GM12875 (cell line): ENCODE data around the gene TEX264.

Experiments used
- H3K4me3 ChIP-seq: one replicate; pipeline ENCODE4 v1.5.1; 2011; ENCODE audit warnings: low read depth, low read length, control low read depth
- TF ChIP-seq, protein P1 (sequence below): IDR thresholded peaks from 2 replicates; pipeline ENCODE4 v1.5.1; 2011; ENCODE audit warnings: low read depth, mild to moderate bottlenecking, control low read depth, inconsistent platforms, low read length, moderate library complexity, borderline replicate concordance; ENCODE audit not compliant: insufficient read depth

The TEX264 gene

DNA sequence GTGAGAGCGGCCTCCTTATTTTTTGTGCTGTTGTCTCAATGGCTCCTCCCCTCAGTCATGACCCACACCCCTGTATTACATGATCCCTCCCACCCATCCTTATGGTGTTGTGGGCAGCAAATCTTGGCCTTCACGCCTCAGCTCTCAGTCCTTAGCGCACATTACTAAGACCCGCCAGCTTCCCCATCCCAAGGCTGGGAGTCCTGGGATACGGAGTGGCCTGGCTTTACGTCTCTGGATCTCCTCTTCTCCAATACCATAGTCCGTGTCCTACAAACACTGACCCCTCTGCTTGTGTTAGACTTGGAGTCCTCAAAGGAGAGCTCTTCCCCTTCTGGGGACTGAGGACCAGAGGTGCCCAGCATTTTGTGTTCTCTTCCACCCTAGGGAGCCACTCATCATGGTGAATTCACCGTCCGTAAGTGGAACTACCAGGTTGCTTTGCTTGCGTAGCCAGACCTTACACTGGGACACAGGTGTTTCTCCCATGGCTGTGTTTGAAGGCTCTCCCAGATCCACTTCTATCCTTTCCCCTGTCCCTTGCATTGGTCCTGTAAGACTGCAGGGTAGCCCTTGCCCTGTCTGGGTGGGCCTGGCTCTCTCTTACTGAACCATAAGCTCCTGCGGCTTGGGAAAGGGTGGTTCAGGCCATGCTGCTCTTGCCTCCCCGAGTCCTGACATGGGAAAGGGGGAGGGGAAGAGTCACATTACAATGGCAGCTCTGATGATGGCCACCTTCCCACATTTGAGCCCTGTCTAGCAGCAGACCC lies 49.4 kb downstream of the TEX264 start:
- TF ChIP-seq, protein P1, sequence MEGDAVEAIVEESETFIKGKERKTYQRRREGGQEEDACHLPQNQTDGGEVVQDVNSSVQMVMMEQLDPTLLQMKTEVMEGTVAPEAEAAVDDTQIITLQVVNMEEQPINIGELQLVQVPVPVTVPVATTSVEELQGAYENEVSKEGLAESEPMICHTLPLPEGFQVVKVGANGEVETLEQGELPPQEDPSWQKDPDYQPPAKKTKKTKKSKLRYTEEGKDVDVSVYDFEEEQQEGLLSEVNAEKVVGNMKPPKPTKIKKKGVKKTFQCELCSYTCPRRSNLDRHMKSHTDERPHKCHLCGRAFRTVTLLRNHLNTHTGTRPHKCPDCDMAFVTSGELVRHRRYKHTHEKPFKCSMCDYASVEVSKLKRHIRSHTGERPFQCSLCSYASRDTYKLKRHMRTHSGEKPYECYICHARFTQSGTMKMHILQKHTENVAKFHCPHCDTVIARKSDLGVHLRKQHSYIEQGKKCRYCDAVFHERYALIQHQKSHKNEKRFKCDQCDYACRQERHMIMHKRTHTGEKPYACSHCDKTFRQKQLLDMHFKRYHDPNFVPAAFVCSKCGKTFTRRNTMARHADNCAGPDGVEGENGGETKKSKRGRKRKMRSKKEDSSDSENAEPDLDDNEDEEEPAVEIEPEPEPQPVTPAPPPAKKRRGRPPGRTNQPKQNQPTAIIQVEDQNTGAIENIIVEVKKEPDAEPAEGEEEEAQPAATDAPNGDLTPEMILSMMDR = no peak
- H3K4me3 ChIP-seq = no peak overlapping the region

DNA sequence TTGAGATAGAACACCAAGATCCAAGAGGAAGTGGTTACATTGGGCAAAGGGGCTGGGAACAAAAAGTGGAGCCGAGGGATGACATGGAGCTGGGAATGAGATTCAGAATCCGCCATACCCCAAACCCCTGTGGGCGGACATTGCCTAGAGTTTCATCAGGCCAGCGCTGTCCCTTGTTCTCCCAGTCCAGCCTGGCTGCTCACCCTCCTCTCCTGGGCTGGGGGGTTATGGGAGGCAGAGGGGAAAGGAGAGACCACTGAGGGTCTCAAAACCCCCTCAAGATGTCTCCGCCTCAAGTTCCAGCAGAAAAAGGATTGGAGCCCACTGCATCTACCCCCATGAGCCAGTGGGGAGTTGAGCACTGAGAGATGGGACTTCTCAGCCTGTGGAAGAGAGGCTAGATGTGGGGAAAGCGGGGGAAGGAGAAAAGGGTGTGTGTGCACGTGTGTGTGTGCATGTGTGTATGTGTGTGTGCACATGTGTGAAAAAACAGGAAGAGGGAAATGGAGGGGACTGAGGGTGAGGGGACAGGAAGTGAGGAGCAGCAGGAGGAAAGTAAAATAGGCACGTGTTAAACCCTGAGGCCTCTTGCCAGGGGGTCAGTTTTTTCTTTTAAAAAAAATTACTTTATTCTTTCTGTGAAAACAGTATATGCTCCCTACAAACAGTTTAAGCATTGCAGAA lies 50.2 kb downstream of the TEX264 start:
- no peak overlapping the region for H3K4me3 ChIP-seq
- TF ChIP-seq, protein P1 = no peak

DNA sequence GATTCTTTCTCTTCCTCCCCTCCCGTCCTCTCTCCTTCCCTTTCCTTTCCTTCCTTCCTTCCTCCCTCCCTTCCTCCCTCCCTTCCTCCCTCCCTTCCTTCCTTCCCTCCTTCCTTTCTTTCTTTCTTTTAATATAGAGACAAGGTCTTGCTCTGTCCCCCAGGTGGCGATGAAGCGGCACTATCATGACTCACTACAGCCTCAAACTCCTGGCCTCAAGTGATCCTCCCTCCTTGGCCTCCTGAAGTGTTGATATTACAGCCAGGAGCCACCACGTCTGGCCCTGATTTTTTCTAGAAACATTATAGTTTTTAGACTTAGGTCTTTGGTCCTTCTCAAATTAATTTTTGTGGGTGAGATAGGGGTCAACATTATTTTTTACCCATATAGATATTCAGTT lies 51.3 kb downstream of the TEX264 start:
- no peak overlapping the region for H3K4me3 ChIP-seq
- TF ChIP-seq, protein P1 = no peak

DNA sequence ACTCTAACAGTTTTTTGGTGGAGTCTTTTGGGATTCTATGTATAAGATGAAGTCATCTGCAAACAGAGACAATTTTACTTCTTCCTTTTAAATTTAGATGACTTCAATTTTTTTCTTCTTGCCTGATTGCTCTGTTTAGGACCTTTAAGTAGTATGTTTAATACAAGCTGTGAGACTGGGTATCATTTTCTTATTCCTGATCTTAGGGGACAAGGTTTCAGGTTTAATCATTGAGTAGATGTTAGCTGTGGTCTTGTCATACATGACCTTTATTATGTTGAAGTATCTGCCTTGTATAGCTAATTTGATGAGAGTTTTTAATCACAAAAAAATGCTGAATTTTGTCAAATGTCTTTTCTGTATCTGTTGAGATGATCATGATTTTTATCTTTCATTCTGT lies 56.4 kb downstream of the TEX264 start:
- TF ChIP-seq, protein P1 = no peak
- no peak overlapping the region for H3K4me3 ChIP-seq

DNA sequence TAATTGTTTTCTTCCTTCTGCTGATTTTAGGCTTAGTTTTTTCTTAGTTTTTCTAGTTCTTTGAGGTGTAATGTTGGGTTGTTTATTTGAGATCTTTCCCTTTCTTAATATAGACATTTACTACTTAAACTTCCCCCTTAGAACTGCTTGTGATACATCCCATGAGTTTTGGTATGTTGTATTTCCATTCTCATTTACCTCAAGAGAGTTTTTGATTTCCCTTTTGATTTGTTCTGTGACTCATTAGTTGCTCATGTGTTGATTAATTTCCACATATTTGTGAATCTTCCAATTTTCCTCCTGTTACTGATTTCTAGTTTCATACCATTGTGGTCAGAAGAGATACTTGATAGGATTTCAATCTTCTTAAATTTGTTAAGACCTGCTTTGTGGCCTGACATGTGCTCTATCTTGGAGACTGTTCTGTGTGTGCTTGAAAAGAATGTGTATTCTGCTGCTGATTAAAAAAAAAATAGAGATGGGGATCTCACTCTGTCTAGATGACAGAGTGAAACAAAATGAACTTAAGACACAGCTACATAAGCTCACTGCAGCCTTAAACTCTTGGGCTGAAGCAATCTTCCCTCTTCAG lies 58.1 kb downstream of the TEX264 start:
- H3K4me3 ChIP-seq = no peak overlapping the region
- TF ChIP-seq, protein P1 = no peak

DNA sequence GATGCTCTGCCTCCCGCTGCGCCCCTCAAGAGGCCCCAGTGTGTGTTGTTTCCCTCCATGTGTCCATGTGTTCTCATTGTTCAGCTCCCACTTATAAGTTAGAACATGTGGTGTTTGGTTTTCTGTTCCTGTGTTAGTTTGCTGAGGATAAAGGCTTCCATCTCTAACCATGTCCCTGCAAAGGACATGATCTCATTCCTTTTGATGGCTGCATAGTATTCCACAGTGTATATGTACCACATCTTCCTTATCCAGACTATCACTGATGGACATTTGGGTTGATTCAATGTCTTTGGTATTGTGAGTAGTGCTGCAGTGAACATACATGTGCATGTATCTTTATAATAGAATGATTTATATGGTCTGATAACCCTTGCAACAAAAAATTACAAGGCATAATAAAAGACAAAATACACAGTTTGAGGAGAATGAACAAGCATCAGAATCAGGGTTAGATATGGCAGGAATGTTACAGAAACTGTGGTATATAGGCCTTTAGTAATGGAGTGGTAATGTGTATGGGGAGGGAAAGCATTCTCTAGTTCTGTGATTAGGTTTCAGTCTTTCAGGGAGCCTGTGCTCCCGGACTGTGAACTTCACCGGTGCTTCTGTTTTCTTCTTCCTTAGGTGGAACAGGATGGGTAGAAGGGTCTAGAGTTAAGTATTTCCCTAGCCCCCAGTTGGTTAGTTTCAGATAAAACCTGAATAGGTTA lies 63.0 kb downstream of the TEX264 start:
- TF ChIP-seq, protein P1 = no peak
- H3K4me3 ChIP-seq = no peak overlapping the region
